Body of pancreas (tissue), 4 donors: ENCODE measurements around the gene RAC2.

Source experiments
- POLR2A ChIP-seq, 3 donors: fragments of 450-650 bp; IDR thresholded peaks; one replicate each; pipeline ENCODE4 v1.6.1; 2016; ENCODE audit warnings: antibody characterized with exemption in 3 of 3, mild to moderate bottlenecking in 2 of 3
- TF ChIP-seq, protein P1 (sequence below), 7 experiments: fragments of 450-650 bp in 4 of 7; fragments of 200-600 bp in 3 of 7; sonication (generic) in 3 of 7; IDR thresholded peaks; one replicate each; pipeline ENCODE4 v1.5.1; 2016 to 2019; ENCODE audit warnings: antibody characterized with exemption in 7 of 7

DNA sequence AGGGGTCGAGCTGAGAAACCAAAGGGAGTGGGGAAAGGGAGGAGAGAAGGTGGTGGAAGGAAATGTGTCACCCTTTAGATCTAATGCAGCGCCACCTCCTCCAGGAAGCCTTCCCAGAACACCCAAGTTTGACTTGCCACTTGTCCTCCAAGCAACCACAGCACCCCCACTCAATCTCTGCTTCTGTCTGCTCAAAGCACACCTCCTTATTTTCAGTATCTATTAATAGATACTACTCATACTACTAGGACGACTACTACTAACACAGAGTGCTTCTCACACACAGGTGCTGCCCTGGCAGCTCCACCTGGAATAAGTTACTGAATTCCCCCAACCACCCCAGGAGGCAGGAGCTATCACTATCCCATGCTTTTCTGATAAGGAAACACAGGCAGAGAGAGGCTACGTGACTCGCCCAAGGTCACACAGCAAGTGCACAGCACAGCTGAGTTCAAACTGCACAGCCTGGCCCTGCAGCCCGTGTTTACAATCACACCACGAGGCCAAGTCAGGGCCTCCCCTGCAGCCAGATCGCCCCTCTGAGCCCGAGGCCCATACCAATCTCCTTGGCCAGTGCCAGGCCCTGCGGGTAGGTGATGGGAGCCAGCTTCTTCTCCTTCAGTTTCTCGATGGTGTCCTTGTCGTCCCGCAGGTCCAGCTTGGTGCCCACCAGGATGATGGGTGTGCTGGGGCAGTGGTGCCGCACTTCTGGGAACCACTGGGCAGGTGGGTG is 13.2 kb downstream of the RAC2 start:
- TF ChIP-seq, protein P1, sequence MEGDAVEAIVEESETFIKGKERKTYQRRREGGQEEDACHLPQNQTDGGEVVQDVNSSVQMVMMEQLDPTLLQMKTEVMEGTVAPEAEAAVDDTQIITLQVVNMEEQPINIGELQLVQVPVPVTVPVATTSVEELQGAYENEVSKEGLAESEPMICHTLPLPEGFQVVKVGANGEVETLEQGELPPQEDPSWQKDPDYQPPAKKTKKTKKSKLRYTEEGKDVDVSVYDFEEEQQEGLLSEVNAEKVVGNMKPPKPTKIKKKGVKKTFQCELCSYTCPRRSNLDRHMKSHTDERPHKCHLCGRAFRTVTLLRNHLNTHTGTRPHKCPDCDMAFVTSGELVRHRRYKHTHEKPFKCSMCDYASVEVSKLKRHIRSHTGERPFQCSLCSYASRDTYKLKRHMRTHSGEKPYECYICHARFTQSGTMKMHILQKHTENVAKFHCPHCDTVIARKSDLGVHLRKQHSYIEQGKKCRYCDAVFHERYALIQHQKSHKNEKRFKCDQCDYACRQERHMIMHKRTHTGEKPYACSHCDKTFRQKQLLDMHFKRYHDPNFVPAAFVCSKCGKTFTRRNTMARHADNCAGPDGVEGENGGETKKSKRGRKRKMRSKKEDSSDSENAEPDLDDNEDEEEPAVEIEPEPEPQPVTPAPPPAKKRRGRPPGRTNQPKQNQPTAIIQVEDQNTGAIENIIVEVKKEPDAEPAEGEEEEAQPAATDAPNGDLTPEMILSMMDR (IDR thresholded peaks at IDR 0.05) = no peak
- TF ChIP-seq POLR2A (IDR thresholded peaks at IDR 0.05) = no peak
